Thyroid gland (tissue), 4 donors: ENCODE data around the gene NDE1.
"Not testable (repeated sequence)": the region's sequence is repeated elsewhere in the genome, so short reads cannot be mapped to it uniquely, and the experiment has no call there.

Source experiments
- CTCF ChIP-seq, 6 experiments: fragments of 200-600 bp in 3 of 6; fragments of 450-650 bp in 3 of 6; sonication (generic) in 3 of 6; IDR thresholded peaks; one replicate each; pipeline ENCODE4 v1.5.1; 2016 to 2019; ENCODE audit warnings: antibody characterized with exemption in 6 of 6, mild to moderate bottlenecking in 2 of 6, inconsistent platforms in 1 of 6, moderate library complexity in 1 of 6
- POLR2A ChIP-seq, 2 donors: fragments of 450-650 bp; IDR thresholded peaks; one replicate each; pipeline ENCODE4 v1.6.1; 2017; ENCODE audit warnings: antibody characterized with exemption in 2 of 2, mild to moderate bottlenecking in 2 of 2, moderate library complexity in 1 of 2

GRCh38 chr16:15692508-15692907, 42.5 kb downstream of the NDE1 start:
- not testable (repeated sequence) for TF ChIP-seq POLR2A, CTCF (IDR thresholded peaks at IDR 0.05)
